Measurements from ENCODE around the gene STK32C.

DNA sequence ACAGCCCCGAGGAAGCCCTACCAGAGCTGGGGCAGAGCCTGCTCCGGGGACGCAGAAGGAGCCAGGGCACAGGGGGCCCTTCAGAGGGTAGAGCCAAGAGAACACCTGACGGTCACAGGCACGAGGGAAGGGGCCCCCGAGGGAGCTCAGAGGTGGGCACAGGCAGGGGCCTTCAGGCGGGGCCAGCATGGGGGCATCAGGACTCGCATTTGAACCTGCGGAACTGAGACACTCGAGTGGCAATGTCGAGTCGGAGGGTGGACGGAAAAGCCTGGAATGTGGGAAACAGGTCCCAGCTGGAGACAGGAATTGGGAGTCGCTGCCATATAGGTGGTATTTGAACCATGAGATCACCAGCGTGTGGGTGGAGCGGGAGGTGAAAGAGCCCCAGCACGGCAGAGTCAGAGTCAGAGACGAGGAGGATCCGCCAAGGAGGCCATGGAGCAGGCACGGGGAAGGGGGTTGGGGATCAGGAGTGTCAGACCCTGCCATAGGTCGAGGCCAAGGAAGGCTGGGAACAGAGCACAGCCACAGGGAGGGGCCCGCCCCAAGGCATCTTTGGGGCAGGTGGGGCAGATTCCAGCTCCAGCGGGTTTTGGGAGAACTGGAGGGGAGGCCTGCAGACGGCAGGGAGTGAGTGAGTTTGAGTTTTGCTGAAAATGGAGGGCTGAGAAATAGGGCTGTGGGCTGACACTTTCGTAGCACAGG lies 13.8 kb downstream of the STK32C start:
- TF ChIP-seq, protein P1, sequence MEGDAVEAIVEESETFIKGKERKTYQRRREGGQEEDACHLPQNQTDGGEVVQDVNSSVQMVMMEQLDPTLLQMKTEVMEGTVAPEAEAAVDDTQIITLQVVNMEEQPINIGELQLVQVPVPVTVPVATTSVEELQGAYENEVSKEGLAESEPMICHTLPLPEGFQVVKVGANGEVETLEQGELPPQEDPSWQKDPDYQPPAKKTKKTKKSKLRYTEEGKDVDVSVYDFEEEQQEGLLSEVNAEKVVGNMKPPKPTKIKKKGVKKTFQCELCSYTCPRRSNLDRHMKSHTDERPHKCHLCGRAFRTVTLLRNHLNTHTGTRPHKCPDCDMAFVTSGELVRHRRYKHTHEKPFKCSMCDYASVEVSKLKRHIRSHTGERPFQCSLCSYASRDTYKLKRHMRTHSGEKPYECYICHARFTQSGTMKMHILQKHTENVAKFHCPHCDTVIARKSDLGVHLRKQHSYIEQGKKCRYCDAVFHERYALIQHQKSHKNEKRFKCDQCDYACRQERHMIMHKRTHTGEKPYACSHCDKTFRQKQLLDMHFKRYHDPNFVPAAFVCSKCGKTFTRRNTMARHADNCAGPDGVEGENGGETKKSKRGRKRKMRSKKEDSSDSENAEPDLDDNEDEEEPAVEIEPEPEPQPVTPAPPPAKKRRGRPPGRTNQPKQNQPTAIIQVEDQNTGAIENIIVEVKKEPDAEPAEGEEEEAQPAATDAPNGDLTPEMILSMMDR (IDR thresholded peaks at IDR 0.05) = no peak
- no peak for TF ChIP-seq EZH2 (IDR thresholded peaks at IDR 0.05; ENCODE audit: borderline replicate concordance, insufficient read depth, low read depth, low read length, poor library complexity, severe bottlenecking)

Measured in B cell (primary cell).